ENCODE data around the gene ENTPD2.
"Not testable (repeated sequence)": the region's sequence is repeated elsewhere in the genome, so short reads cannot be mapped to it uniquely, and the experiment has no call there.

The ENTPD2 gene

GRCh38 chr9:137064027-137064879 lies 10.4 kb upstream of the ENTPD2 start:
- peak in 1 of 3 experiments; percentile 53 for DNase-seq (ENCODE audit: low read depth in 3 of 3)

GRCh38 chr9:137063311-137064026 lies 9.6 kb upstream of the ENTPD2 start:
- DNase-seq (ENCODE audit: low read depth in 3 of 3), result no peak

- DNase-seq (ENCODE audit: low read depth in 3 of 3), result not testable (repeated sequence)
Measured at GRCh38 chr9:137062798-137063197, 8.9 kb upstream of the ENTPD2 start.

DNA sequence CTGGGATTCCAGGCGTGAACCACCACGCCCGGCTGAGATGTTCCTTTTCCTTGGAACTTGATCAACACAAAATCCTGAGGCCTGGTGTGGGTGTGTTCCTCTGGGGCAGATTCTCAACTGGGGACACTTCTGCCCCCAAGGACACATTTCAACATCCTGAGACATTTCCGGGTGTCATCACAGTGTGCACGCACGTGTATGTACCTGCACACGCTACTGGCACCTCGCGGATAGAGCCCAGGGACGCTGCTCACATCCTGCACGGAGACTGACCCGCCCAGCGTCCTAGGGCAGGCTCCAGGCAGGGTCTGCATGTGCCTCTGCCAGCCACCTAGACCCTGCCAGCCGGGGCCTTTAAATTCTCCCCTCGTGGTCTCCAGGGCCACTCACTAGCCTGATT lies 8.5 kb upstream of the ENTPD2 start:
- DNase-seq (ENCODE audit: low read depth in 3 of 3), result no peak

GRCh38 chr9:137058521-137059234 lies 4.8 kb upstream of the ENTPD2 start:
- DNase-seq (ENCODE audit: low read depth in 3 of 3), result no peak

- no peak for DNase-seq (ENCODE audit: low read depth in 3 of 3)
Measured at GRCh38 chr9:137057545-137057944, 3.7 kb upstream of the ENTPD2 start.

- DNase-seq (ENCODE audit: low read depth in 3 of 3), result no peak
Measured at GRCh38 chr9:137056739-137057415, 3.0 kb upstream of the ENTPD2 start.

DNA sequence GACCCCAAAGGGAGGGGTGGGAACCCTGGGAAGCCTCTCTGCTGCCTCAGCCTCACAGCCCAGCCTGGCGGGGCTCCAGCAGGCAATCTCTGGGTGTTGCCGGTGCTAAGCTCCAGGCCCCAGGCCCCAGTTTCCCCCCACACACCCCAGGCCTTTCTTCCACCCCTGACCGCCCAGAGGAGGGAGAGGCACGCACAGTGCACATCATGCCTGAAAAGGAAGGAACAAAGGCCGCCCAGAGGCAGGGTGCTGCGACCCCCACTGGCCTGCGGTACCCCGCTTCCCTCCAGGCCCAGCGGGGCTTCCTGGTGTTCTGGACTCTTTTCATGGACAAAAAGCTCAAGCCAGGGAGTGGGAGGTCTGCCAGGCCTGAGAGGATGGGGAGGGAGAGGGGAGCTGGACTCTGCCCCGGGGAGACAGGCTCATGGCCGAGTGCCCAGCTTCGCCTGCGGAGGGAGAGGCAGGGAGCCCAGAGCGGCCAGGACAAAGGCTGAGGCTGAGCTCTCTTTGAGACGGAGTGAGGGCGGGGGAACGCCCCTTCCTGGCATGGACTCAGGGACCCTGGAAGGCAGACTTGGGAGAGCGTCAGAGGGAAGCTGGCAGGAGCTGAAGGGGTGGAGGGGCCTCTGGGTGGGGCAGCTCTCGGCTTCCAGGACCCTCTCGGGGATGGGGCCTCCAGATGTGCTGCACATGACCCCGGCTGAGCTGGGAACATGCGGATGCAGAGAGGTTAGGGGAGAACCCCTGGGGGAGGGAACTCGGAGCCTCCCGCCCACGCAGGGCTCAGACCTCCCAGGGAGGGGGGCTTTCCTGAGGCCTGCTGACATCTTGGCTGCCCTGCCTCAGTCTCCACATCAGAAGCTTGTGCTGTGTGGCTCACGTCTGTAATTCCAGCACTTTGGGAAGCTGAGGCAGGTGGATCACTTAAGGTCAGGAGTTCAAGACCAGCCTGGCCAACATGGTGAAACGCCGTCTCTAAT lies 1.8 kb upstream of the ENTPD2 start:
- no peak for DNase-seq (ENCODE audit: low read depth in 3 of 3)

DNA sequence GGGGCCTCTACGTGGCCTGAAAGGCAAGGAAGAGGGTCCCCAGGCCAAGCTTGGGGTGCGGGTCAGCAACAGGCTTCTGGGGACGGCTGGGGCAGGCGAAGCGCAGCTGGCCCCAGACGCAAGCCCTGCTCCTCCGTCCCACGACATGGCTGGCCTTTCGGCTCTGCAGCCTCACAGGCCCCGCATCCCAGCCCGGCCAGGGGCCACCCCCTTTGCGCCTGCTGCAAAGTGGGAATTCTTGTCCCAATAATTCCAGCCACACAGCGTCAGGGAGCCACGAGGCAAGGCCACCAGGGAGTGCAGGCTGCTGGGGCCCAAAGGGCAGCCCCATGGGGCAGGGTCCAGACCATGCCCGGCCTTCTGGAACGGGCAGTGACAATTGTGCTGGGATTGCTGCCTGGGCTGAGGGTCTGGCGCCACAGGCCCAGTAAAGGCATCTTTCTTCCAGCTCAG lies 1.1 kb upstream of the ENTPD2 start:
- no peak for DNase-seq (ENCODE audit: low read depth in 3 of 3)

DNA sequence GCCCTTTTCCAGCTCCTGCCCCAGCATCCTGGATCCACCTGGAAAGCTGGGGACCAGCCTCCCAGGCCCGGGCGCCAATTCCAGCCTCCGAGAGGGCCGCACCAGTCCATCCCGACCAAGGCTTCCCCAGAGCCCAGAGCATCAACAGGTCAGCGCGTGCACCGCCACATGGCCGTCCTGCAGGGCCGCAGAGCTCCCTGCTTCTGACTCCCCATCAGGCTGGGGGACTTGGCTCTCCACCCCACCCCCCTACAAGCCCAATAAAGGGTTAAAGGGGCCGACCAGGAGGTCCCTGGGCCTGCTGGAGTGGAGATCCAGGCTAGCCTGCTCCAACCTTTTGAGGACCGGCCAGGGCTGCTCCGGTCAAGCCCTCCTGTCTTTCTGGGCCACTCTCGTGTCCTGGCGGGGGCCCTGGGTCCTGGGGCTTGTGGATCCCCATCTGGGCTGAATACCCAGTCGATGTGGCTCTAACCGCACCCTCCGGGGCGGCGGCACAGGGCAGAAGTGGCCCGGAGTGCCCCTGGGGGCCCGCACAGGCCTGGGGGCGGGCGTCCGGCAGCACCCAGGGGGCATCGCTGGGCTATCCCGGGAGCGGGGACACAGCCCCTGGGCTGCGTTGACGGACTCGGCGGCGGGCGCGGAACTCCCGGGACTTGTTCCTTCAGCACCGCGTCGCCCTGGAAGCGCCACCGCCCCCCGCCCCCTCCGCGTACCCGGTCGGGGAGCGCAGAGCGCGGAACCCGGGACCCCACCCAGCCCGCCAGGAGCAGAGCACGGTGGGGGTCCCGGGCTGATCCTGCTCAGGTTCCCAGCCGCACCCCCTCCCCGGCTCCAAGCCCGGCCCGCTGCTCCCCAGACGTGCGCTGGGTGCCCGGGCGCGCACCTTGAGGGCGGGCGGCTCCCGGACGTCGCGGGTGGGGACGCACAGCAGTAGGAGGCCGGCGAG lies 590 bp downstream of the ENTPD2 start:
- DNase-seq (ENCODE audit: low read depth in 3 of 3), result no peak

- DNase-seq (ENCODE audit: low read depth in 3 of 3), result no peak
Measured at GRCh38 chr9:137052293-137052692, 1.6 kb downstream of the ENTPD2 start.

- DNase-seq (ENCODE audit: low read depth in 3 of 3), result no peak
Measured at GRCh38 chr9:137051145-137051724, 2.6 kb downstream of the ENTPD2 start.

- no peak for DNase-seq (ENCODE audit: low read depth in 3 of 3)
Measured at GRCh38 chr9:137050570-137050969, 3.3 kb downstream of the ENTPD2 start.

- no peak for DNase-seq (ENCODE audit: low read depth in 3 of 3)
Measured at GRCh38 chr9:137049544-137050449, 4.1 kb downstream of the ENTPD2 start.

DNA sequence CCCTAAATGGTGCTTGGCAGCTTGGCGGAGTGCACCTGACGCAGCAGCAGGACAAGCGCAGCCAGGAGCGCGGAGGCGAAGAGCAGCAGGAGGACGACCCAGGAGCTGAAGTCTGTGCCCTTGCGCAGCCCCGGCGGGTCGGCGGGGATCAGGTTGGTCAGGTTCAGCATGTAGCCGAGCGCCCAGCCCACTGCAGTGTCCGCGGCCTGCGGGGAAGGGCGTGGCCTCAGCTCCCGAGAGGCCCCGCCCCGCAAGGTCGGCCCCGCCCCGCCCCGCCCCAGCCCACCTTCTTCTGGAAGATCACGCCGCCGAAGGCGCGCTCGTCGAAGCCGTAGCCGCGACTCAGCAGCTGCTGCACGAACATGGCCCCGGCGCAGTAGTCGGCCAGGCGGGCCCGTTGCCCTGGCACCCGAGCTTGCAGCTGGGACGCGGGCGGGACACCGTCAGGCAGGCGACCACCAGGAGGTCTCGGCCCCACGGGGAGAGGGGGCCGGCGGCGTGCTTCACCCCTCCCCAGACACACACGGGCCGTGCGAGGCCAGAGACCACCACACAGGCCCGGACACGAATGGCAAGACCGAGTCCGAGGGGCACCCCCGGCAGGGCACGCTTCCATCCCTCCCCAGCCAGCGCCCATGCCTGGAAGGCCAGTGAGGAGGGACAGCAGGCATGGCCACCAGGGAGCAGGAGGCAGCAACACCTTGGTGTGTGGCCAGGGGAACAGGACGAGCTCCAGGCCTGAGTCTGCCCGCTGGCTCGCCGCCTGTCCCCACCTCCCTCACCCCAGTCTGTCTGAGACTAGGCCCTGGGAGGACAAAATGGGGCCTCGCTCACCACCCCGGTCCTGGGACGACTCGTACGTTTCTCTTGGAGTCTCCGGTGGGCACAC lies 5.0 kb downstream of the ENTPD2 start:
- no peak for DNase-seq (ENCODE audit: low read depth in 3 of 3)

DNA sequence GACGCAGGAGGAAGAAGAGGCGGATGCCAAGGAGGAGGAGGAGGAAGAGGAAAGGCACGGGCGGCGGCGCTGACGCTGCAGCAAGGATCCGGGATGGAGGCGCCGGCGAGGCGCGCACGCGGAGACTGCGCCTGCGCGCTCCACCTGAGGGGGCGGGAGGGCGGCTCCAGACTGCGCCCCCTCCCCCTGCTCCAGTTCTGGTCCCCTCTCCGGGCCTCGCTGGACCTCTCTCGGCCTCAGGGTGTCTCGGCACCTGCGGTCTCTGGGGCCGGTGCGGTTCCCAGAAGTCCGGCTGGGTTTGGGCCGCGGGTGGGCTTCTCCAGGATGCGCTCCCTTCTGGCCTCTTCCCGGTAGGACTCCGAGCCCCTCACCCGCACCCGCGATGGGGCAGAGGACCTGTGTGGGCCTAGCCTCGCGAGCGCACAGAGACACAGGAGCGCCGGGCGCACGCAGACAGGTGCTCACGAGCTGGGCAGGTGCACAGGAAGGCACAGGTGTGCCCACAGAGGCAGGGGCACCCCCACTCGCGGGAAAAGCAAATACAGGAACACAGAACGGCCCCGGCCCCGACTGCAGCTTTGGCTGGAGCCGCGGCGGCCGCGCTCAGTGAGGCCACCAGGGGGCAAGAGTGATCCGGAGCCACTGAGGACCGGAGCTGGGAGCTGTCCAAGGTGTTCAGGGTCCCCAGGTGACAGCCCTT lies 7.6 kb downstream of the ENTPD2 start, which contains the start of gene NPDC1:
Gene NPDC1, minus strand, starts transcription at position 90 of the 700 bp plus-strand sequence. CDS start 188 bp downstream, outside the sequence.
- DNase-seq (ENCODE audit: low read depth in 3 of 3), result peak in 2 of 3 experiments; percentile 52 to 62
